GDM1 (cell line): ENCODE measurements around the gene SLC12A7.

Source experiments
- DNase-seq: peaks from one replicate; lab custom pipeline; 2025; lab: John Stamatoyannopoulos, UW

SLC12A7 gene

GRCh38 chr5:1050423-1051365, 61.2 kb downstream of the SLC12A7 start:
- no peak for DNase-seq

GRCh38 chr5:1048861-1049838, 62.7 kb downstream of the SLC12A7 start:
- DNase-seq: no peak

GRCh38 chr5:1048162-1048721, 63.6 kb downstream of the SLC12A7 start:
- DNase-seq: no peak

GRCh38 chr5:1047332-1047965, 64.4 kb downstream of the SLC12A7 start:
- DNase-seq: no peak

- no peak for DNase-seq
These were observed 65.8 kb downstream of the SLC12A7 start for GRCh38 chr5:1045960-1046560.

GRCh38 chr5:1044117-1044516, 67.7 kb downstream of the SLC12A7 start:
- no peak for DNase-seq

- no peak for DNase-seq
These were observed 68.5 kb downstream of the SLC12A7 start for GRCh38 chr5:1043327-1043726.

GRCh38 chr5:1042626-1043025, 69.2 kb downstream of the SLC12A7 start:
- DNase-seq: no peak

GRCh38 chr5:1041225-1042143, 70.4 kb downstream of the SLC12A7 start:
- DNase-seq: no peak

GRCh38 chr5:1040571-1040970, 71.3 kb downstream of the SLC12A7 start:
- DNase-seq: no peak

GRCh38 chr5:1039706-1040260, 72.1 kb downstream of the SLC12A7 start:
- no peak for DNase-seq

GRCh38 chr5:1039210-1039548, 72.7 kb downstream of the SLC12A7 start:
- no peak for DNase-seq

- no peak for DNase-seq
These were observed 73.2 kb downstream of the SLC12A7 start for GRCh38 chr5:1038417-1039209.

GRCh38 chr5:1037671-1038416, 74.0 kb downstream of the SLC12A7 start:
- no peak for DNase-seq

GRCh38 chr5:1037123-1037670, 74.7 kb downstream of the SLC12A7 start:
- no peak for DNase-seq

GRCh38 chr5:1036504-1037122, 75.2 kb downstream of the SLC12A7 start:
- DNase-seq: no peak
